C4-2B (cell line): Measurements from ENCODE around the gene ARSB.

ENCODE experiments used
- ZFX ChIP-seq: fragments of 450-650 bp; IDR thresholded peaks from 2 replicates; pipeline ENCODE4 v1.6.1; 2017
- TF ChIP-seq, protein P1 (sequence below): fragments of 450-650 bp; conservative IDR thresholded peaks from 2 replicates; pipeline ENCODE4 v1.5.1; 2017; ENCODE audit warnings: mild to moderate bottlenecking

GRCh38 chr5:78972654-78973428, 12.3 kb downstream of the ARSB start:
- TF ChIP-seq, protein P1, sequence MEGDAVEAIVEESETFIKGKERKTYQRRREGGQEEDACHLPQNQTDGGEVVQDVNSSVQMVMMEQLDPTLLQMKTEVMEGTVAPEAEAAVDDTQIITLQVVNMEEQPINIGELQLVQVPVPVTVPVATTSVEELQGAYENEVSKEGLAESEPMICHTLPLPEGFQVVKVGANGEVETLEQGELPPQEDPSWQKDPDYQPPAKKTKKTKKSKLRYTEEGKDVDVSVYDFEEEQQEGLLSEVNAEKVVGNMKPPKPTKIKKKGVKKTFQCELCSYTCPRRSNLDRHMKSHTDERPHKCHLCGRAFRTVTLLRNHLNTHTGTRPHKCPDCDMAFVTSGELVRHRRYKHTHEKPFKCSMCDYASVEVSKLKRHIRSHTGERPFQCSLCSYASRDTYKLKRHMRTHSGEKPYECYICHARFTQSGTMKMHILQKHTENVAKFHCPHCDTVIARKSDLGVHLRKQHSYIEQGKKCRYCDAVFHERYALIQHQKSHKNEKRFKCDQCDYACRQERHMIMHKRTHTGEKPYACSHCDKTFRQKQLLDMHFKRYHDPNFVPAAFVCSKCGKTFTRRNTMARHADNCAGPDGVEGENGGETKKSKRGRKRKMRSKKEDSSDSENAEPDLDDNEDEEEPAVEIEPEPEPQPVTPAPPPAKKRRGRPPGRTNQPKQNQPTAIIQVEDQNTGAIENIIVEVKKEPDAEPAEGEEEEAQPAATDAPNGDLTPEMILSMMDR: no peak
- no peak for TF ChIP-seq ZFX
